HEK293T (cell line): ENCODE measurements around the gene TSPAN7.

Source experiments
- CTCF ChIA-PET: fragments of 350-600 bp; formaldehyde crosslinking; extraction: SDS; loops from one replicate; lab custom pipeline; 2021; ENCODE audit warnings: antibody characterized with exemption, inconsistent platforms; lab: Yijun Ruan, JAX
- POLR2A ChIA-PET: fragments of 350-600 bp; formaldehyde crosslinking; extraction: SDS; loops from one replicate; lab custom pipeline; 2020; ENCODE audit warnings: antibody characterized with exemption, inconsistent platforms; lab: Yijun Ruan, JAX
- DNase-seq: peaks from one replicate; pipeline ENCODE4 v3.0.0; 2012; ENCODE audit warnings: mixed read lengths; ENCODE audit errors: extremely low spot score
- ARNT ChIP-seq: fragments of 450-650 bp; IDR thresholded peaks from 2 replicates; pipeline ENCODE4 v1.6.1; 2017; ENCODE audit warnings: mild to moderate bottlenecking
- BHLHE40 ChIP-seq: fragments of 450-650 bp; IDR thresholded peaks from 2 replicates; pipeline ENCODE4 v1.6.1; 2016; ENCODE audit warnings: mild to moderate bottlenecking, moderate library complexity, borderline replicate concordance
- CTBP1 ChIP-seq: fragments of 450-650 bp; IDR thresholded peaks from 2 replicates; pipeline ENCODE4 v1.6.1; 2016; ENCODE audit warnings: borderline replicate concordance
- ELF4 ChIP-seq: fragments of 450-650 bp; IDR thresholded peaks from 2 replicates; pipeline ENCODE4 v1.6.1; 2017; ENCODE audit warnings: antibody characterized with exemption
- FOXA1 ChIP-seq: fragments of 450-650 bp; IDR thresholded peaks from 2 replicates; pipeline ENCODE4 v1.6.1; 2016; ENCODE audit warnings: mild to moderate bottlenecking
- FOXK2 ChIP-seq: fragments of 450-650 bp; IDR thresholded peaks from 2 replicates; pipeline ENCODE4 v1.6.1; 2016; ENCODE audit warnings: mild to moderate bottlenecking
- FOXM1 ChIP-seq: fragments of 450-650 bp; IDR thresholded peaks from 2 replicates; pipeline ENCODE4 v1.6.1; 2017; ENCODE audit warnings: mild to moderate bottlenecking, borderline replicate concordance
- HDGF ChIP-seq: fragments of 450-650 bp; IDR thresholded peaks from 2 replicates; pipeline ENCODE4 v1.6.1; 2017; ENCODE audit warnings: antibody characterized with exemption, borderline replicate concordance
- L3MBTL2 ChIP-seq: fragments of 450-650 bp; conservative IDR thresholded peaks from 2 replicates; pipeline ENCODE4 v1.6.1; 2016; ENCODE audit warnings: mild to moderate bottlenecking
- LEF1 ChIP-seq: fragments of 450-650 bp; IDR thresholded peaks from 2 replicates; pipeline ENCODE4 v1.6.1; 2017; ENCODE audit warnings: mild to moderate bottlenecking, borderline replicate concordance
- NFRKB ChIP-seq: fragments of 450-650 bp; IDR thresholded peaks from 2 replicates; pipeline ENCODE4 v1.6.1; 2016; ENCODE audit warnings: mild to moderate bottlenecking, moderate library complexity
- SP1 ChIP-seq: fragments of 450-650 bp; IDR thresholded peaks from 2 replicates; pipeline ENCODE4 v1.6.1; 2017
- SUZ12 ChIP-seq: fragments of 450-650 bp; IDR thresholded peaks from 2 replicates; pipeline ENCODE4 v1.6.1; 2016; ENCODE audit warnings: mild to moderate bottlenecking
- TARDBP ChIP-seq: fragments of 450-650 bp; IDR thresholded peaks from 2 replicates; pipeline ENCODE4 v1.6.1; 2016
- ZNF384 ChIP-seq: fragments of 450-650 bp; IDR thresholded peaks from 2 replicates; pipeline ENCODE4 v1.6.1; 2016
- TF ChIP-seq, protein P1 (sequence below): fragments of 450-650 bp; IDR thresholded peaks from 2 replicates; pipeline ENCODE4 v1.6.1; 2016

Gene TSPAN7

GRCh38 chrX:38649674-38650647 lies 88.6 kb downstream of the TSPAN7 start:
- CTCF ChIA-PET = no interaction called here
- TF ChIP-seq FOXM1 = no peak
- no peak for TF ChIP-seq FOXK2
- no peak for TF ChIP-seq LEF1
- DNase-seq = no peak
- POLR2A ChIA-PET = no interaction called here

DNA sequence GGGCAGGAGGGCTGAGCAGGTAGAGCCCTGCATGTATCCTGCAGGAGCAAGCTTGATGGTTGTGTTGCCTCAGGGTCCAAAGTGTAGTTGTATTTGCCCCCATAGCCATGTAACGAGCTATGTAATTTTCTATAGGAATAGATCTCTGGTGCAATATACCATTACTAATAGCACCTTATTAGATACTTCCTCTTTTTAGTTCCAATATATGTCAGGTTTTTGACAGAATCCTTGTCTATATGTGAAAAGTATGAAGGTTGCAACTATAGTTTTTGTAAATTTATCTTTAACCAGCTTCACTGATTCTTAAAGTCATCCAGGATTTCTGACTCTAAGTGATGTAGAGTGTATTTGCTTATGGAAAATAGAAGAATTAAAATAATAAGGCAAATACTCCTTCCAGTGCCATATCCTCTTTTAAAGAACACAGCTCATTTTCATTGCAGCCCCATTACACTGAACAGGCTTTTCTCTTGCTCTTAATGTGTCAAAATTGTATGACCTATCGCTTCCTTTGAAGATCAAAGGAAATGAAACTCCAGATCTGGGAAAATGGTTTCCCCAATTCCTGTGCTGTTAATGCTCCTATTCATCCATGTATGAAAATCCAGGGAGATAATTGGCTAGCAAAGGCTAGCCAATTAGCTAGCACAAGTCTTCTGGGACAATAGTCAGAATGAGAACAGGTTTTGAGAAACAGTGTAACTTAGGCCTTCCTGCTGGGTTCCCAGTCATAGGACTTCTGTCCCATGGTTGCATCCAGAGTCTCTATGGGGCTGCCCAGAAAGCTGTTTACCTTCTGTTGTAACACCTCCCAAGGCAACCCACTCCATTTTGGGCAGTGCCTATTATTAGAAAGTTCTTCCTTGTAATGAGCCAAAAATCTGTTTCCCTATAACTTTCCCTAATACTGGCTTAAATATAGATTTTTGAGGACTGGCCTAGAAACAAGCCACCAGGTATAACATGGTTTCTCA lies 90.6 kb downstream of the TSPAN7 start:
- ChIA-PET CTCF (no interaction called here), POLR2A (no interaction called here)
- no peak for DNase-seq
- TF ChIP-seq LEF1 (no peak), NFRKB (no peak), FOXA1 (no peak), HDGF (no peak), BHLHE40 (no peak), FOXM1 (no peak)
- TF ChIP-seq, protein P1, sequence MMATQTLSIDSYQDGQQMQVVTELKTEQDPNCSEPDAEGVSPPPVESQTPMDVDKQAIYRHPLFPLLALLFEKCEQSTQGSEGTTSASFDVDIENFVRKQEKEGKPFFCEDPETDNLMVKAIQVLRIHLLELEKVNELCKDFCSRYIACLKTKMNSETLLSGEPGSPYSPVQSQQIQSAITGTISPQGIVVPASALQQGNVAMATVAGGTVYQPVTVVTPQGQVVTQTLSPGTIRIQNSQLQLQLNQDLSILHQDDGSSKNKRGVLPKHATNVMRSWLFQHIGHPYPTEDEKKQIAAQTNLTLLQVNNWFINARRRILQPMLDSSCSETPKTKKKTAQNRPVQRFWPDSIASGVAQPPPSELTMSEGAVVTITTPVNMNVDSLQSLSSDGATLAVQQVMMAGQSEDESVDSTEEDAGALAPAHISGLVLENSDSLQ = no peak

GRCh38 chrX:38652934-38653442 lies 91.6 kb downstream of the TSPAN7 start:
- POLR2A ChIA-PET = no interaction called here
- no peak for DNase-seq
- TF ChIP-seq SUZ12 (no peak), SP1 (no peak), L3MBTL2 (no peak), TARDBP (no peak), HDGF (no peak), ARNT (no peak), LEF1 (no peak), FOXM1 (no peak), CTBP1 (no peak), FOXA1 (no peak), ZNF384 (no peak), NFRKB (no peak), FOXK2 (no peak), BHLHE40 (no peak), ELF4 (no peak)
- TF ChIP-seq, protein P1 = no peak
- CTCF ChIA-PET = interaction anchor here (0.6 kb wide), 1 partner anchor 16 kb away, joined by 3 read pairs; no protein-coding TSS in a partner anchor

- POLR2A ChIA-PET = no interaction called here
- CTCF ChIA-PET = interaction anchor here (0.7 to 1.0 kb wide), 2 partner anchors 12 to 28 kb away, joined by 3 to 4 read pairs; no protein-coding TSS in a partner anchor
- DNase-seq = peak; percentile 42
- no peak for TF ChIP-seq LEF1
- TF ChIP-seq BHLHE40 = no peak
- TF ChIP-seq CTBP1 = no peak
- no peak for TF ChIP-seq ZNF384
Measured at GRCh38 chrX:38654302-38654701, 93.0 kb downstream of the TSPAN7 start.

DNA sequence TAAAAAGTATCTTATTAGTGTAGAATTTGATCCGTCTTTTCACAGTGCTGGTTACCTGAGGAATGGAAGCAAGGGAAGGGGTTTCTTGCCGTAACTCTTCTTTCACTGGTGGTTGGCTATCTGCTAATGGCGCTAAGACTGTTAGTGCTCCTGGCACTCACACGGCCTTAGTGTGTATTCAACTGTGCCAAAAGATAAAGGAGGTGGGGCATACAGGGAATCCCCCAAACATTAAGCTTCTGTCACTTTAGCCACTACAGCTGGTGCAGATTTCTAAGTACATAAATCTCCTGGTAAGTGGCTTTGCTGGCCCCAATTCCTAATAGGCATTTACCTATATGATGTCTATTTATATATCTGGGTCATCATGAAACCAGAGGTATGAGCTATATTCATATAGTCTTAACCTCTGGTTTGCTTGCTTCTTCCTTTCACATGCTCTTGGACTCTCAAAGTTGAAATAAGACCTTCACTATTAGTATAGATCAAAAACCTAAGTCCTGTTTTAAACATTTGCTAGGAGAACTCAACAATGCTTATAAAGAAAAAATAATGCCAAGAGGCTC lies 95.1 kb downstream of the TSPAN7 start:
- ChIA-PET POLR2A (no interaction called here), CTCF (interaction anchor here (0.9 kb wide), 1 partner anchor 29 kb away, joined by 3 read pairs; no protein-coding TSS in a partner anchor)
- no peak for DNase-seq
- TF ChIP-seq ELF4 (no peak), SUZ12 (no peak), FOXK2 (no peak), SP1 (no peak), CTBP1 (no peak), ZNF384 (no peak), NFRKB (no peak), ARNT (no peak), BHLHE40 (no peak), L3MBTL2 (no peak), FOXM1 (no peak), FOXA1 (no peak)
- TF ChIP-seq, protein P1 = no peak
